ENCODE measurements around the gene FBXL19. TPM values are rescaled to one million over a fixed set of nuclear protein-coding genes. Genes with fewer than 3 reads are reported as not detected.

Gene FBXL19
- total and polyA plus RNA-seq, 2 of the 13 experiments (the other 11 are each of a cell fraction or from before 2014, with no cell fraction given) = 6.0 to 13.7 TPM

GRCh38 chr16:30927789-30928378, 4.5 kb downstream of the FBXL19 start:
- Histone ChIP-seq H2AFZ (ENCODE audit: low read length) (no peak overlapping the region), H4K20me1 (ENCODE audit: insufficient read depth, low read length) (no peaks in the 10 kb centered on the region), H3K4me2 (ENCODE audit: low read depth, low read length) (no peak overlapping the region), H3K4me1 (ENCODE audit: insufficient read depth, low read length) (peaks cover 15% of the 10 kb centered on the region), H3K79me2 (ENCODE audit: insufficient read depth, low read length) (no peaks in the 10 kb centered on the region), H3K27ac (ENCODE audit: extremely low read length, insufficient read depth, low read length) (no peak overlapping the region), H3K36me3 (replicated peaks in 1 of 2; ENCODE audit: control insufficient read depth in 1 of 2, insufficient read depth in 2 of 2, low read length in 2 of 2) (peaks cover 11 to 25% of the 10 kb centered on the region in 2 experiments), H3K9ac (ENCODE audit: insufficient read depth, low read depth, low read length) (no peak overlapping the region), H3K4me3 (replicated peaks in 1 of 3; ENCODE audit: insufficient read depth in 1 of 3, low read depth in 2 of 3, low read length in 3 of 3) (no peak overlapping the region), H3K9me3 (ENCODE audit: low read length) (no peaks in the 10 kb centered on the region), H3K27me3 (ENCODE audit: control insufficient read depth in 1 of 2, insufficient read depth in 2 of 2, low read length in 2 of 2) (no peaks in the 10 kb centered on the region; a peak in 1 of 5 replicates)
- ATAC-seq (peak; percentile 50), FAIRE-seq (peak; percentile 95), DNase-seq (ENCODE audit: low spot score) (peak; percentile 61)
- 78% methylated on average over 15 of the region's 15 CpGs for WGBS (ENCODE audit: low lambda C conversion rate)
- POLR2A ChIA-PET = interaction anchor here (0.7 to 2.4 kb wide), 4 partner anchors 14 to 252 kb away, joined by 3 to 8 read pairs (median 4); partner anchors contain the start of genes FUS and ORAI3
- no TSS peak for BruUV-seq (replicated peaks)
- intact Hi-C loops (cut with micrococcal nuclease; ENCODE audit: unreplicated experiment) (loop anchor here (10.0 kb wide), 1 partner anchor 233 kb away; the partner anchor contains the start of gene SRCAP), in situ Hi-C loops (cut with HindIII; ENCODE audit: extremely low pct_ligation_motif_present, low pct_unique_long_range_greater_than_20kb) (no loop called here)
- CTCF ChIA-PET (ENCODE audit: low intra/inter-chr PET ratio, low total read pairs) = no interaction called here
- TF ChIP-seq ZFY (CRISPR knock-in tag; IDR thresholded peaks at IDR 0.05) (peak; percentile 37; the same call in 1 of the 2 replicates), GABPA (IDR thresholded peaks at IDR 0.05; ENCODE audit: low read depth, low read length) (no peak), GABPA (CRISPR knock-in tag; IDR thresholded peaks at IDR 0.05; ENCODE audit: low read depth) (peak; percentile 62), ZNF644 (CRISPR knock-in tag; IDR thresholded peaks at IDR 0.05; ENCODE audit: low read depth) (no peak), ZNF782 (CRISPR knock-in tag; IDR thresholded peaks at IDR 0.05; ENCODE audit: borderline replicate concordance) (0 out of 2 replicates have a peak, but pooled peaks have one; percentile 45), SP4 (CRISPR knock-in tag; IDR thresholded peaks at IDR 0.05) (0 out of 2 replicates have a peak, but pooled peaks have one; percentile 58), FOXC1 (CRISPR knock-in tag; IDR thresholded peaks at IDR 0.05; ENCODE audit: borderline replicate concordance) (0 out of 2 replicates have a peak, but pooled peaks have one; percentile 29), HNF1A (IDR thresholded peaks at IDR 0.05; ENCODE audit: low read depth) (no peak), HNF1A (CRISPR knock-in tag; IDR thresholded peaks at IDR 0.05; ENCODE audit: borderline replicate concordance) (0 out of 2 replicates have a peak, but pooled peaks have one; percentile 37), ZNF101 (CRISPR knock-in tag; IDR thresholded peaks at IDR 0.05; ENCODE audit: borderline replicate concordance, low read depth) (no peak), ZFX (CRISPR knock-in tag; IDR thresholded peaks at IDR 0.05; ENCODE audit: low read depth) (peak; percentile 37; the same call in 1 of the 2 replicates)
- TF ChIP-seq, protein P1, sequence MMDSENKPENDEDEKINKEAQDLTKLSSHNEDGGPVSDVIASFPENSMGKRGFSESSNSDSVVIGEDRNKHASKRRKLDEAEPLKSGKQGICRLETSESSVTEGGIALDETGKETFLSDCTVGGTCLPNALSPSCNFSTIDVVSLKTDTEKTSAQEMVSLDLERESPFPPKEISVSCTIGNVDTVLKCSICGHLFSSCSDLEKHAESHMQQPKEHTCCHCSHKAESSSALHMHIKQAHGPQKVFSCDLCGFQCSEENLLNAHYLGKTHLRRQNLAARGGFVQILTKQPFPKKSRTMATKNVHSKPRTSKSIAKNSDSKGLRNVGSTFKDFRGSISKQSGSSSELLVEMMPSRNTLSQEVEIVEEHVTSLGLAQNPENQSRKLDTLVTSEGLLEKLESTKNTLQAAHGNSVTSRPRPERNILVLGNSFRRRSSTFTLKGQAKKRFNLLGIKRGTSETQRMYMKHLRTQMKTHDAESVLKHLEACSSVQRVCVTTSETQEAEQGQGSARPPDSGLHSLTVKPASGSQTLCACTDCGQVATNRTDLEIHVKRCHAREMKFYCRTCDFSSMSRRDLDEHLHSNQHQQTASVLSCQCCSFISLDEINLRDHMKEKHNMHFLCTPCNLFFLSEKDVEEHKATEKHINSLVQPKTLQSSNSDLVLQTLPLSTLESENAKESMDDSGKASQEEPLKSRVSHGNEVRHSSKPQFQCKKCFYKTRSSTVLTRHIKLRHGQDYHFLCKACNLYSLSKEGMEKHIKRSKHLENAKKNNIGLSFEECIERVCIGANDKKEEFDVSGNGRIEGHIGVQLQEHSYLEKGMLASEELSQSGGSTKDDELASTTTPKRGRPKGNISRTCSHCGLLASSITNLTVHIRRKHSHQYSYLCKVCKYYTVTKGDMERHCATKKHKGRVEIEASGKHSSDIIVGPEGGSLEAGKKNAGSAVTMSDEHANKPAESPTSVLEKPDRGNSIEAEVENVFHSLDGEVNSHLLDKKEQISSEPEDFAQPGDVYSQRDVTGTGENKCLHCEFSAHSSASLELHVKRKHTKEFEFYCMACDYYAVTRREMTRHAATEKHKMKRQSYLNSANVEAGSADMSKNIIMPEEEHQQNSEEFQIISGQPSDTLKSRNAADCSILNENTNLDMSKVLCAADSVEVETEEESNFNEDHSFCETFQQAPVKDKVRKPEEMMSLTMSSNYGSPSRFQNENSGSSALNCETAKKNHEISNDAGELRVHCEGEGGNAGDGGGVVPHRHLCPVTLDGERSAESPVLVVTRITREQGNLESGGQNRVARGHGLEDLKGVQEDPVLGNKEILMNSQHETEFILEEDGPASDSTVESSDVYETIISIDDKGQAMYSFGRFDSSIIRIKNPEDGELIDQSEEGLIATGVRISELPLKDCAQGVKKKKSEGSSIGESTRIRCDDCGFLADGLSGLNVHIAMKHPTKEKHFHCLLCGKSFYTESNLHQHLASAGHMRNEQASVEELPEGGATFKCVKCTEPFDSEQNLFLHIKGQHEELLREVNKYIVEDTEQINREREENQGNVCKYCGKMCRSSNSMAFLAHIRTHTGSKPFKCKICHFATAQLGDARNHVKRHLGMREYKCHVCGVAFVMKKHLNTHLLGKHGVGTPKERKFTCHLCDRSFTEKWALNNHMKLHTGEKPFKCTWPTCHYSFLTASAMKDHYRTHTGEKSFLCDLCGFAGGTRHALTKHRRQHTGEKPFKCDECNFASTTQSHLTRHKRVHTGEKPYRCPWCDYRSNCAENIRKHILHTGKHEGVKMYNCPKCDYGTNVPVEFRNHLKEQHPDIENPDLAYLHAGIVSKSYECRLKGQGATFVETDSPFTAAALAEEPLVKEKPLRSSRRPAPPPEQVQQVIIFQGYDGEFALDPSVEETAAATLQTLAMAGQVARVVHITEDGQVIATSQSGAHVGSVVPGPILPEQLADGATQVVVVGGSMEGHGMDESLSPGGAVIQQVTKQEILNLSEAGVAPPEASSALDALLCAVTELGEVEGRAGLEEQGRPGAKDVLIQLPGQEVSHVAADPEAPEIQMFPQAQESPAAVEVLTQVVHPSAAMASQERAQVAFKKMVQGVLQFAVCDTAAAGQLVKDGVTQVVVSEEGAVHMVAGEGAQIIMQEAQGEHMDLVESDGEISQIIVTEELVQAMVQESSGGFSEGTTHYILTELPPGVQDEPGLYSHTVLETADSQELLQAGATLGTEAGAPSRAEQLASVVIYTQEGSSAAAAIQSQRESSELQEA (CRISPR knock-in tag; IDR thresholded peaks at IDR 0.05; ENCODE audit: not compliant biosample characterization) = no peak

All from HepG2 (cell line).